Trophoblast cell (in vitro differentiated cells and primary cell): ENCODE data around the gene KLK3.

Experiments
- DNase-seq, 2 donors: peaks; one replicate each; pipeline ENCODE4 v3.0.0-alpha.2; 2016
- H2AFZ ChIP-seq: 2 replicates; pipeline ENCODE4 v1.6.1; 2013; ENCODE audit warnings: low read length, moderate library complexity, mild to moderate bottlenecking; ENCODE audit not compliant: insufficient read depth, poor library complexity
- H2AK5ac ChIP-seq: 2 replicates; pipeline ENCODE4 v1.6.1; 2013; ENCODE audit warnings: mild to moderate bottlenecking, low read length
- H2BK120ac ChIP-seq: 2 replicates; pipeline ENCODE4 v1.6.1; 2013; ENCODE audit warnings: low read length, mild to moderate bottlenecking, moderate library complexity; ENCODE audit not compliant: insufficient read depth, poor library complexity
- H2BK12ac ChIP-seq: 2 replicates; pipeline ENCODE4 v1.6.1; 2013; ENCODE audit warnings: mild to moderate bottlenecking, low read length, moderate library complexity
- H2BK5ac ChIP-seq: 2 replicates; pipeline ENCODE4 v1.6.1; 2013; ENCODE audit warnings: low read length, low read depth, moderate library complexity, mild to moderate bottlenecking; ENCODE audit not compliant: poor library complexity
- H3K14ac ChIP-seq: 2 replicates; pipeline ENCODE4 v1.6.1; 2013; ENCODE audit warnings: mild to moderate bottlenecking, low read length
- H3K18ac ChIP-seq: 2 replicates; pipeline ENCODE4 v1.6.1; 2013; ENCODE audit warnings: mild to moderate bottlenecking, low read length
- H3K23ac ChIP-seq: 2 replicates; pipeline ENCODE4 v1.6.1; 2013; ENCODE audit warnings: low read length
- H3K27ac ChIP-seq: 2 replicates; pipeline ENCODE4 v1.5.1; 2013; ENCODE audit warnings: low read depth, mild to moderate bottlenecking, inconsistent platforms, low read length, moderate library complexity
- H3K27me3 ChIP-seq: 2 replicates; pipeline ENCODE4 v1.6.1; 2013; ENCODE audit warnings: inconsistent platforms, mild to moderate bottlenecking, low read length, moderate library complexity; ENCODE audit not compliant: insufficient read depth
- H3K36me3 ChIP-seq, 2 experiments: 1 replicate in 1 of 2; 2 replicates in 1 of 2; pipeline ENCODE4 v1.6.1; 2013; ENCODE audit warnings: low read length in 2 of 2, mild to moderate bottlenecking in 2 of 2, moderate library complexity in 1 of 2; ENCODE audit not compliant: insufficient read depth in 2 of 2, control insufficient read depth in 1 of 2
- H3K4ac ChIP-seq: 2 replicates; pipeline ENCODE4 v1.6.1; 2013; ENCODE audit warnings: low read depth, mild to moderate bottlenecking, low read length, moderate library complexity
- H3K4me1 ChIP-seq, 2 experiments: 1 replicate in 1 of 2; 2 replicates in 1 of 2; pipeline ENCODE4 v1.6.1; 2013; ENCODE audit warnings: low read length in 2 of 2, mild to moderate bottlenecking in 2 of 2, moderate library complexity in 1 of 2; ENCODE audit not compliant: insufficient read depth in 2 of 2, control insufficient read depth in 1 of 2
- H3K4me2 ChIP-seq: 2 replicates; pipeline ENCODE4 v1.6.1; 2013; ENCODE audit warnings: inconsistent platforms, mild to moderate bottlenecking, low read length, moderate library complexity
- H3K4me3 ChIP-seq: 2 replicates; pipeline ENCODE4 v1.5.1; 2013; ENCODE audit warnings: mild to moderate bottlenecking, low read depth, low read length, inconsistent platforms
- H3K79me1 ChIP-seq: one replicate; pipeline ENCODE4 v1.6.1; 2013; ENCODE audit warnings: low read length
- H3K79me2 ChIP-seq: 2 replicates; pipeline ENCODE4 v1.6.1; 2013; ENCODE audit warnings: low read length, mild to moderate bottlenecking; ENCODE audit not compliant: control insufficient read depth, insufficient read depth, poor library complexity
- H3K9ac ChIP-seq: 2 replicates; pipeline ENCODE4 v1.6.1; 2013; ENCODE audit warnings: mild to moderate bottlenecking, low read length
- H3K9me3 ChIP-seq: 2 replicates; pipeline ENCODE4 v1.6.1; 2013; ENCODE audit warnings: low read depth, mild to moderate bottlenecking, control low read depth, inconsistent platforms, low read length; ENCODE audit not compliant: insufficient read depth
- H4K12ac ChIP-seq: 2 replicates; pipeline ENCODE4 v1.6.1; 2013; ENCODE audit warnings: low read depth, mild to moderate bottlenecking, low read length, moderate library complexity
- H4K8ac ChIP-seq: 2 replicates; pipeline ENCODE4 v1.6.1; 2013; ENCODE audit warnings: low read depth, mild to moderate bottlenecking, low read length, moderate library complexity
- H4K91ac ChIP-seq: one replicate; pipeline ENCODE4 v1.6.1; 2013; ENCODE audit warnings: low read depth, mild to moderate bottlenecking, low read length, moderate library complexity
- WGBS: extraction: QIAGEN DNeasy Blood & Tissue Kit; methylation state at CpG from one replicate; pipeline ENCODE4 v1.1.7; 2013; ENCODE audit warnings: missing lambda C conversion rate; ENCODE audit not compliant: insufficient read length, insufficient coverage; ENCODE audit errors: extremely low coverage; 5-methylcytosine and 5-hydroxymethylcytosine counted together

KLK3 gene

GRCh38 chr19:50839712-50840655, 14.7 kb upstream of the KLK3 start:
- H2AK5ac ChIP-seq, result no peak overlapping the region
- H4K12ac ChIP-seq, result no peak overlapping the region
- H3K27me3 ChIP-seq, result no peaks in the 10 kb centered on the region
- H3K4ac ChIP-seq, result no peak overlapping the region
- no peak overlapping the region for H4K91ac ChIP-seq
- H3K18ac ChIP-seq, result no peak overlapping the region
- H3K79me2 ChIP-seq, result peaks cover 4% of the 10 kb centered on the region
- no peak overlapping the region for H3K14ac ChIP-seq
- no peak overlapping the region for H2BK12ac ChIP-seq
- H2AFZ ChIP-seq, result no peak overlapping the region
- H3K9me3 ChIP-seq, result peaks cover 7% of the 10 kb centered on the region
- H3K23ac ChIP-seq, result no peak overlapping the region
- no peak overlapping the region for H4K8ac ChIP-seq
- WGBS, result no CpG with 5 or more reads among the region's 10 CpGs
- no peak for DNase-seq
- H3K4me1 ChIP-seq, result peaks cover 5 to 7% of the 10 kb centered on the region in 2 experiments
- no peaks in the 10 kb centered on the region for H3K36me3 ChIP-seq
- H2BK5ac ChIP-seq, result no peak overlapping the region
- no peak overlapping the region for H3K9ac ChIP-seq
- no peak overlapping the region for H3K4me2 ChIP-seq
- peaks cover 4% of the 10 kb centered on the region for H3K79me1 ChIP-seq
- H3K27ac ChIP-seq, result no peak overlapping the region
- H2BK120ac ChIP-seq, result no peak overlapping the region
- H3K4me3 ChIP-seq, result no peak overlapping the region

DNA sequence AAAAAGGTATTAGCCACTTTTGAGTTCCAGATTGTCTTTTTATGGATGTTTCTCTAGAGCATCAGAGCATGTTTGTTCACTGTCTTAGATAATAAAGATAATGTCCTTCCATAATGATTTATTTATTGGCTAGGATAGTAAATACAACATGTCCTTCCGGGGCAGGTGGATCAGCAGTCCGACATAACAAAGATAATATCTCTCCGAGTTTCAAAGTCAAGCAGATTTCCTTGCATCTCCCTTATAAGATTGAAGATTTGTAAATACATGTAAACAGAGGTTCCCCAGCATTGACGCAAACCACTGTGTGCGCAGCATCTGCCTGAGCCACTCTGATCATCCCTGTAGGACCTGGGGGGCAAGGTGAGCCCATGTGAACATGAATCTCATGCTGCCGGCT, 12.6 kb upstream of the KLK3 start:
- H3K27me3 ChIP-seq, result no peaks in the 10 kb centered on the region

GRCh38 chr19:50843205-50843604, 11.5 kb upstream of the KLK3 start:
- H4K8ac ChIP-seq, result no peak overlapping the region
- no peak overlapping the region for H2BK12ac ChIP-seq
- H3K27me3 ChIP-seq, result no peaks in the 10 kb centered on the region
- H3K79me2 ChIP-seq, result no peaks in the 10 kb centered on the region
- no peak overlapping the region for H3K4ac ChIP-seq
- no peak overlapping the region for H3K4me2 ChIP-seq
- no peak overlapping the region for H3K14ac ChIP-seq
- no peak for DNase-seq
- no peak overlapping the region for H4K12ac ChIP-seq
- peaks cover 7% of the 10 kb centered on the region for H3K9me3 ChIP-seq
- H2AFZ ChIP-seq, result no peak overlapping the region
- no peaks in the 10 kb centered on the region for H3K79me1 ChIP-seq
- H3K4me3 ChIP-seq, result no peak overlapping the region
- no peak overlapping the region for H3K9ac ChIP-seq
- no peak overlapping the region for H2BK120ac ChIP-seq
- H3K4me1 ChIP-seq, result no peaks in the 10 kb centered on the region
- no peak overlapping the region for H3K27ac ChIP-seq
- H4K91ac ChIP-seq, result no peak overlapping the region
- no peaks in the 10 kb centered on the region for H3K36me3 ChIP-seq
- no peak overlapping the region for H3K18ac ChIP-seq
- H2BK5ac ChIP-seq, result no peak overlapping the region
- H2AK5ac ChIP-seq, result no peak overlapping the region
- H3K23ac ChIP-seq, result no peak overlapping the region
- WGBS, result no CpG with 5 or more reads among the region's 2 CpGs

More for the DNA sequence above, 12.6 kb upstream of the KLK3 start:
- Histone ChIP-seq H3K9ac (no peak overlapping the region), H2AFZ (no peak overlapping the region), H3K4me2 (no peak overlapping the region), H3K4ac (no peak overlapping the region), H3K79me2 (no peaks in the 10 kb centered on the region), H2BK5ac (no peak overlapping the region), H3K27ac (no peak overlapping the region), H3K9me3 (peaks cover 7% of the 10 kb centered on the region), H3K36me3 (no peaks in the 10 kb centered on the region), H2BK120ac (no peak overlapping the region), H4K91ac (no peak overlapping the region), H3K18ac (no peak overlapping the region), H3K4me1 (no peaks in the 10 kb centered on the region), H4K8ac (no peak overlapping the region), H3K79me1 (no peaks in the 10 kb centered on the region), H2BK12ac (no peak overlapping the region), H3K14ac (no peak overlapping the region), H2AK5ac (no peak overlapping the region), H3K4me3 (no peak overlapping the region), H4K12ac (no peak overlapping the region), H3K23ac (no peak overlapping the region)
- no peak for DNase-seq
- WGBS, result no CpG with 5 or more reads among the region's 6 CpGs

- Histone ChIP-seq H2AK5ac (no peak overlapping the region), H3K23ac (no peak overlapping the region), H3K4me1 (no peaks in the 10 kb centered on the region), H2BK5ac (no peak overlapping the region), H3K18ac (no peak overlapping the region), H3K79me1 (no peaks in the 10 kb centered on the region), H3K36me3 (no peaks in the 10 kb centered on the region), H3K14ac (no peak overlapping the region), H4K8ac (no peak overlapping the region), H3K27ac (no peak overlapping the region), H2AFZ (no peak overlapping the region), H3K4me2 (no peak overlapping the region), H3K4ac (no peak overlapping the region), H3K4me3 (no peak overlapping the region), H4K91ac (no peak overlapping the region), H3K79me2 (no peaks in the 10 kb centered on the region), H4K12ac (no peak overlapping the region), H2BK120ac (no peak overlapping the region), H2BK12ac (no peak overlapping the region), H3K27me3 (no peaks in the 10 kb centered on the region), H3K9ac (no peak overlapping the region), H3K9me3 (peaks cover 7% of the 10 kb centered on the region)
- no CpG with 5 or more reads among the region's 7 CpGs for WGBS
- no peak for DNase-seq
These were observed 11.0 kb upstream of the KLK3 start for GRCh38 chr19:50843701-50844221.
